GM19468 (cell line): ENCODE measurements around the gene SLAMF1.
A peak's percentile ranks its signal among the peaks of the same experiment; 100 is the strongest.
"Not testable (repeated sequence)": the region's sequence is repeated elsewhere in the genome, so short reads cannot be mapped to it uniquely, and the experiment has no call there.

ENCODE experiments used
- ATAC-seq: cut with Tn5 transposase; IDR thresholded peaks from one replicate; pipeline ENCODE4 v1.9.1; 2021; ENCODE audit warnings: mild to moderate bottlenecking, moderate library complexity, moderate number of reproducible peaks; ENCODE audit not compliant: unreplicated experiment; ENCODE audit errors: extremely low read depth

Gene SLAMF1

GRCh38 chr1:160607011-160607671 is 39.7 kb downstream of the SLAMF1 start:
- peak; percentile 44 for ATAC-seq

GRCh38 chr1:160606611-160607010 is 40.2 kb downstream of the SLAMF1 start:
- ATAC-seq = no peak

DNA sequence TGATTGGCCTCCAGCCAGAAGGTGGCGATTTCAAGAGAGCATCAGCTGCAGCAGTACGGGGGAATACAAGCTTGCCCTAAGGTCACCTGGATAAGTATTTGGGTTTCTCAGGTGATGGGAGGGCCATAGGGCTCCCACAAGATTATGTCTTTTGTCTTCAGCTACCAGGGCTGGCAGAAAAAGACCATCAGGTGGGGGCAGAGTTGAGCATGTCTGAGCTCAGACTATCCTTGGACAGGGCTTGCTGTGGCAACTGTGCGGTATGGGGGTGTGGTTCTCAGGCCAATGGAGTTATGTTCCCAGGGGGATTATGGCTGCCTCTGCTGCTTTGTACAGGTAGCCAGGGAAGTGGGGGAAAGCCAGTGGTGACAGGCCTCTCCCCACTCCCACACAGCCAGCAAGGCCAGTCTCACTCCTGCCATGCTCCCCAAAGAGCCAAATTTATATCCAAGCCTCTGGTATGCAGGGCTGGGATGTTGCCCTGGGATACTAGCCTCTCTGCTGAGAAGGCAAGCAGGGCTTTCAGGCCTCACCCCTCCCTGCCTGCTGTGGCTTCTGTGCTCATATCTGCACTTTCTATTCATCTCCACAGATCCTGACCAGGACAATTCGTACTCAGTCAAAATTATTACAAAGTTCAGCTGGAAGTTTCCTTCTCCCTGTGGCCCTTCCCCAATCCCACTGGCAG is 40.9 kb downstream of the SLAMF1 start:
- ATAC-seq = no peak

- ATAC-seq = no peak
Measured at GRCh38 chr1:160605205-160605604, 41.6 kb downstream of the SLAMF1 start.

GRCh38 chr1:160597705-160598104 is 49.1 kb downstream of the SLAMF1 start:
- ATAC-seq = no peak

GRCh38 chr1:160597051-160597450 is 49.8 kb downstream of the SLAMF1 start:
- no peak for ATAC-seq

DNA sequence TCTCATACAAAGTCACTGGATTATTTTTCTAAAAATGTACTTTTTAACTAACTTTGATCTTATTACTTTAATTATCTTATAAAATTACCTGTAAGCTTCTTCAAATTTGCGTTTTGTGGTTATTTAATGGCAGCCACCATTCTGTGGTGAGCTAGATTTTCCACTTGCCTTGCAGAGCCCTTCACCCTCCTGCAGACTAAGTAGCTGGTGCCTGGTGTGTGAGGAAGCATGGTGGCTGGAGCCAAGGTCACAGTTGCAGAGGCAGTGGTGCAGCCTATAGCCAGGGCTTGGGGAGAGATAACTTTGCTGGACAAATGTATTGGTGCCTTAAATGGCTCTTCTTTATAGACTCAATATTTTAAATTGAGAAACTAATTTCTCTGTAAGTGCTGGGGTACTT is 56.4 kb downstream of the SLAMF1 start:
- no peak for ATAC-seq

DNA sequence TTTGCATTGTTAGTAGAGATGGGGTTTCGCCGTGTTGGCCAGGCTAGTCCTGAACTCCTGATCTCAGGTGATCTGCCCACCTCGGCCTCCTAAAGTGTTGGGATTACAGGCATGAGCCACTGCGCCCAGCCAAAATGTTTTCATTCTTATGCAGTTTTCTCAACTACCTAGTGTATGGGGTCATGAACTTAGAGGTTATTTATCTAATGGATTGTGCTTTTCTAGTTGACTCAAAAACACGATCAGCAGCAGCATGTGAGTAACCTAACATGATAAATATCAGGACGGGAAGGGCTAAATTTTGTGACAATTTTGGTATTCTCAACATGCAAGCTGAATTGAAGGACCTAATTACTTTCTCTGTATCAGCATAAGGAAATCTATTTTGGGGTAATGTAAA is 58.4 kb downstream of the SLAMF1 start:
- ATAC-seq = no peak

GRCh38 chr1:160584784-160585183 is 62.1 kb downstream of the SLAMF1 start:
- ATAC-seq = no peak

DNA sequence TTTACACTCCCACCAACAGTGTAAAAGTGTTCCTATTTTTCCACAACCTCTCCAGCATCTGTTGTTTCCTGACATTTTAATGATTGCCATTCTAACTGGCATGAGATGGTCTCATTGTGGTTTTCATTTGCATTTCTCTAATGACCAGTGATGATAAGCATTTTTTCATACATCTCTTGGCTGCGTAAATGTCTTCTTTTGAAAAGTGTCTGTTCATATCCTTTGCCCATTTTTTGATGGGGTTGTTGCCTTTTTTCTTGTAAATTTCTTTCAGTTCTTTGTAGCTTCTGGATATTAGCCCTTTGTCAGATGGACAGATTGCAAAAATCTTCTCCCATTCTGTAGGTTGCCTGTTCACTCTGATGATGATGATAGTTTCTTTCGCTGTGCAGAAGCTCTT is 63.9 kb downstream of the SLAMF1 start:
- ATAC-seq = not testable (repeated sequence)

GRCh38 chr1:160581961-160582360 is 64.9 kb downstream of the SLAMF1 start:
- no peak for ATAC-seq

GRCh38 chr1:160580221-160580812 is 66.5 kb downstream of the SLAMF1 start:
- ATAC-seq = no peak

- ATAC-seq = no peak
Measured at GRCh38 chr1:160579216-160579701, 67.6 kb downstream of the SLAMF1 start, which contains the start of gene CD84. CD84 (minus strand) TSS chr1:160579496; CDS start chr1:160579437, 59 bp downstream.

DNA sequence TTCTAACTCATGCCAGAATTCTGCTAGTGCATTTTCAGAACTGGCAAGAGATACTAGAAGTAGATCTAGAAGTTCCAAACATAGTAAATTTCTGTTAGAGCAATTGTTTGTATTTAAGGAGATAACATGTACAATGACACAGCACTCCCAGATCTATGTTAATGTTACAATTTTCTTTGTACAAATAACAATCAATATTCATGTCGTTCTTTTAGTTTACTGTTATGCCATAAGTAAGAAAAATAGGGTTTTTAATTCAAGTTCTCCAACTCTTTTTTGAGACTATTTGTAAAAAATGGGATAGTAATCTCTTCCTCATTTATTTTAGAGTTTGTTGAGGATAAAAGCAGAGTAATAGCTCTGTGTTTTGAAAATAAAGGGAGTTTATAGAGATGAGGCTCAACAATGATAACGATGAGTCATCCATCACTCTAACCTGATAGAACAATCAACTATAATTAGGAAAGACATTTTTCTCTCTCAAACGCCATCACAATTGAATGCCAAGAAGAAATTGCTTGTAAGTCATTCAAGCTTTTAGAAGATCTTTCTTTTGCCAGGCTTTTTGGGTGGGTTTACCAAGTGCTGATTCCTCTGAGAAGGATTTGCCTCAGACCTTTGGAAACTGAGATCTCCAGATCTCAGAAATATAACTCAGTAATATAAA is 68.2 kb downstream of the SLAMF1 start:
- ATAC-seq = no peak

DNA sequence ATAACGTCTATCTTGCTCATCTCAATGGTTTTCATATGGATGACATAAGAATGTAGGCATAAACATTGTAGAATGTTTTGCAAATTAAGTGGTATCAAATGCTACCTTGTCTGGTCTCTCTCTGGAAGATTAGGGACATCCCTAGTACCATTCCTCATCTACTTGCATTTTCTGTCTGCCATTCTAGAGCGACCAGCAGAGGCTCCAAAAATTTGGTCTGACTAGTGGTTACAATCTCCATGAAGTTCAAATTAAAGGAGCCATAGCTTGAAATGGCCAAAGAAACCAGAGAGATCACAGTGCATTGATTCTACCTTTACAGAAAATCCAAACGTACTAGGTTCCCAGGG is 68.7 kb downstream of the SLAMF1 start:
- ATAC-seq = no peak

- no peak for ATAC-seq
Measured at GRCh38 chr1:160577671-160578070, 69.2 kb downstream of the SLAMF1 start.

DNA sequence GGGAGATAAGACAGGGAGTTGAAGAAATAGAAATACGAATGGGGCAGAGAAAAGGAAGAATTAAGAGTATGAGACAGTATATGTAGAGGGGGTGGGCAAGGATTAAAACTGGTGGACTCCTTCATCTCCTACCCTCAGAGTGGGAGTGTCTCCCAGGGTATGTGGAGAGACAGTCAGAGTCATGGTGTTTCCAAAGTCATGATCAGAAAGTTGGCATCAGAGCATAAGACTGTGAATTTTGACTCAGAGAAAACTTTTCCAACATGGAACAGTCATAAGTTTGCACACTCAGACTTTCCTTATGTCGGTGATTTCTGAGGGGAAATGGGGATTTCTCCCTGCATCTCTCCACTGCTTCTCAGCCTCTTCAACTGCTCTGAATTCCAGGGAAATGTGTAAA is 70.0 kb downstream of the SLAMF1 start:
- no peak for ATAC-seq

GRCh38 chr1:160576390-160576789 is 70.5 kb downstream of the SLAMF1 start:
- no peak for ATAC-seq

- ATAC-seq = no peak
Measured at GRCh38 chr1:160575112-160575664, 71.7 kb downstream of the SLAMF1 start.

GRCh38 chr1:160570840-160571239 is 76.0 kb downstream of the SLAMF1 start:
- no peak for ATAC-seq

GRCh38 chr1:160569806-160570205 is 77.0 kb downstream of the SLAMF1 start:
- ATAC-seq = no peak
